ENCODE results near the gene GFY.
A peak's percentile ranks its signal among the peaks of the same experiment; 100 is the strongest.

GFY gene

DNA sequence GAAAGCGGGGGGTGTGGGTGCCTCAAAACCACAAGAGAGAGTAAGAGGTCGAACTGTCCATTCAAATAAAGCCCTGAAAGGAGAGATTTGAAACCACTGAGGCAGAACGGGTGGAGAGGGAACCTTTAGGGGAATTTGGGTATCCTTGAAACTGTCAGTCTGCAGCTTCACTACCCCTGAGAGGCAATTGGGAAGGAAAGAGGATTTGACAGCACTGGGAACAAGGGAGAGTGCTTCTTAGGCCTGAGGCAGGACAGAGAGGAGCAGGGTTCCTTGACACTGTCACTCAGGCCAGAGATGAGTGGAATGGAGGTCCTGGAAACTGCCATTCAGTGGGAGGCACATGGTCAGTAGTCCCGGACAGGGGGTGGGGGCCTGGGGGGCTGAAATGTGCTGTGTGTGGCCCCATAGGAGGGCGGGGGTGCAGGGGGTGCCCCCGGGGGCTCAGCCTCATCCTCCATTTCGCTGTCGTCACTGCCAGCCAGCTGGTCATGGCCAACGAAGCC, 5.0 kb downstream of the GFY start:
- Histone ChIP-seq H4K20me1 (ENCODE audit: insufficient read depth, low read length) (no peaks in the 10 kb centered on the region), H3K79me2 (ENCODE audit: insufficient read depth, low read length) (no peaks in the 10 kb centered on the region), H3K36me3 (ENCODE audit: insufficient read depth, low read length) (no peaks in the 10 kb centered on the region), H3F3A (ENCODE audit: insufficient read depth, low read length) (no peaks in the 10 kb centered on the region; the same call in 1 of the 2 replicates), H3K9ac (ENCODE audit: low read length) (no peak overlapping the region), H2AFZ (ENCODE audit: low read length) (no peak overlapping the region), H3K4me3 (ENCODE audit: low read depth, low read length, poor library complexity, severe bottlenecking) (no peak overlapping the region), H3K9me2 (ENCODE audit: low read depth, low read length) (no peaks in the 10 kb centered on the region), H3K27me3 (ENCODE audit: insufficient read depth, low read length) (peaks cover 17% of the 10 kb centered on the region; the same call in 1 of the 2 replicates), H3K4me1 (ENCODE audit: insufficient read depth, low read length, severe bottlenecking) (peaks cover 9% of the 10 kb centered on the region), H3K4me2 (ENCODE audit: low read length) (no peak overlapping the region), H3K9me3 (ENCODE audit: low read length) (no peaks in the 10 kb centered on the region), H3K27ac (ENCODE audit: low read depth, low read length, poor library complexity, severe bottlenecking) (no peak overlapping the region)
- no peak for TF ChIP-seq EZH2 (IDR thresholded peaks at IDR 0.05; ENCODE audit: borderline replicate concordance, low read length)
- TF ChIP-seq, protein P1, sequence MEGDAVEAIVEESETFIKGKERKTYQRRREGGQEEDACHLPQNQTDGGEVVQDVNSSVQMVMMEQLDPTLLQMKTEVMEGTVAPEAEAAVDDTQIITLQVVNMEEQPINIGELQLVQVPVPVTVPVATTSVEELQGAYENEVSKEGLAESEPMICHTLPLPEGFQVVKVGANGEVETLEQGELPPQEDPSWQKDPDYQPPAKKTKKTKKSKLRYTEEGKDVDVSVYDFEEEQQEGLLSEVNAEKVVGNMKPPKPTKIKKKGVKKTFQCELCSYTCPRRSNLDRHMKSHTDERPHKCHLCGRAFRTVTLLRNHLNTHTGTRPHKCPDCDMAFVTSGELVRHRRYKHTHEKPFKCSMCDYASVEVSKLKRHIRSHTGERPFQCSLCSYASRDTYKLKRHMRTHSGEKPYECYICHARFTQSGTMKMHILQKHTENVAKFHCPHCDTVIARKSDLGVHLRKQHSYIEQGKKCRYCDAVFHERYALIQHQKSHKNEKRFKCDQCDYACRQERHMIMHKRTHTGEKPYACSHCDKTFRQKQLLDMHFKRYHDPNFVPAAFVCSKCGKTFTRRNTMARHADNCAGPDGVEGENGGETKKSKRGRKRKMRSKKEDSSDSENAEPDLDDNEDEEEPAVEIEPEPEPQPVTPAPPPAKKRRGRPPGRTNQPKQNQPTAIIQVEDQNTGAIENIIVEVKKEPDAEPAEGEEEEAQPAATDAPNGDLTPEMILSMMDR (IDR thresholded peaks at IDR 0.05; ENCODE audit: low read length), result no peak

DNA sequence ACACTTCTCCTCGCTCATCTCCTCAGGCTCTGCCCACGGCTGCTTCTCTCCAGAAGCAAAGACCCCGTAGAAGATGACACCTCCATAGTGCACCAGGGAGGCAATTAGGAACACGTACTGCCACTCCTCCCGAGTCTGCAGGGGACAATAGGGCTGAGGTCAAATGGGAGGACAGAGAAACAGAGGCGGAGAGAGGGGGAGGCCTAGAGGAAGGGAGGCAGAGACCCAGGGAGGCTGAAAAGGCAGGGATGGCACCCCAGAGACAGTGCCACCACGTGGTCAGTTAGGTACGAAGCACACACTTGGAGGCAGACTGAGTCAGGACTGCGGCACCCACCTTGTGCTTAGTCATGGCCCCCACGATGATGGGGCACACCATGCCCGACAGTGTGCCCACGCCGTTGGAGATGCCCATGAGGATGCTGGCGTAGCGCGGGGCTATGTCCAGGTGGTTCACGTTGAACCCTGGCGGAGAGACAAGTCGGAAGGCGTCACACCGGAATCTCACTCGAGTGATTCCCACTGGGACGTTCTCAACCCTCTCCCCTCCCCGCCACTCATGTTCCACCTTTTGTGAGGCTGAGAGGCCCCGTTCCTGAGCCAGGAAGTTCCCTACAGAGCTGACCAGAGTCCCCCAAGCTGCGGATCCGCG, 5.6 kb downstream of the GFY start:
- peaks cover 13% of the 10 kb centered on the region; the same call in 1 of the 2 replicates for H3K27me3 ChIP-seq (ENCODE audit: insufficient read depth, low read length)
- H3K79me2 ChIP-seq (ENCODE audit: insufficient read depth, low read length), result no peaks in the 10 kb centered on the region
- no peak overlapping the region for H2AFZ ChIP-seq (ENCODE audit: low read length)
- no peaks in the 10 kb centered on the region for H3K9me3 ChIP-seq (ENCODE audit: low read length)
- no peaks in the 10 kb centered on the region for H3K36me3 ChIP-seq (ENCODE audit: insufficient read depth, low read length)
- H3K4me3 ChIP-seq (ENCODE audit: low read depth, low read length, poor library complexity, severe bottlenecking), result no peak overlapping the region
- peaks cover 9% of the 10 kb centered on the region for H3K4me1 ChIP-seq (ENCODE audit: insufficient read depth, low read length, severe bottlenecking)
- H3K4me2 ChIP-seq (ENCODE audit: low read length), result no peak overlapping the region
- H3F3A ChIP-seq (ENCODE audit: insufficient read depth, low read length), result no peaks in the 10 kb centered on the region; the same call in 1 of the 2 replicates
- H4K20me1 ChIP-seq (ENCODE audit: insufficient read depth, low read length), result no peaks in the 10 kb centered on the region
- no peaks in the 10 kb centered on the region for H3K9me2 ChIP-seq (ENCODE audit: low read depth, low read length)
- no peak overlapping the region for H3K9ac ChIP-seq (ENCODE audit: low read length)
- TF ChIP-seq, protein P1 (IDR thresholded peaks at IDR 0.05; ENCODE audit: low read length), result peak; percentile 73
- TF ChIP-seq EZH2 (IDR thresholded peaks at IDR 0.05; ENCODE audit: borderline replicate concordance, low read length), result no peak
- H3K27ac ChIP-seq (ENCODE audit: low read depth, low read length, poor library complexity, severe bottlenecking), result no peak overlapping the region

DNA sequence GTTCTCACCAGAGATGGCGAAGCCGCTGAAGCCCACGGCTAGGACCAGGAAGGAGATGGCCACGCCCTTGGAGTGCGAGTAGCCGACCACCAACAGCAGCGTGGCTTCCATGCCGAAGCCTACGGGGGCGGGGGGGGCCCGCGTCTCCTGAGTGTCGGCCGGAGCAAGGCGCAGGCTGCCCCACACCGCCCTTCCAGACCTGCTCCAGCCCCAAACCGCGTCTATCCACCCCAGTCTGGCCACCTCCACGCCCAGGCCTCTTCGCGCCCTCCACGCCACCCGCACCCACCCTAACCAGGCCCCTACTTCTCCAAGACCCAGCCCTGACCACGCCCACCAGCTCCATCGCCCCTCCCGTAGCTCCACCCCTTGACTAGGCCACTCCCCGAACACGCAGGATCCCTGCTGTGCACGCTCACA, 6.2 kb downstream of the GFY start:
- Histone ChIP-seq H3K9me3 (ENCODE audit: low read length) (no peaks in the 10 kb centered on the region), H3K27ac (ENCODE audit: low read depth, low read length, poor library complexity, severe bottlenecking) (no peak overlapping the region), H3K9me2 (ENCODE audit: low read depth, low read length) (no peaks in the 10 kb centered on the region), H3K9ac (ENCODE audit: low read length) (no peak overlapping the region), H3K27me3 (ENCODE audit: insufficient read depth, low read length) (peaks cover 12% of the 10 kb centered on the region; the same call in 1 of the 2 replicates), H3F3A (ENCODE audit: insufficient read depth, low read length) (no peaks in the 10 kb centered on the region; the same call in 1 of the 2 replicates), H3K36me3 (ENCODE audit: insufficient read depth, low read length) (no peaks in the 10 kb centered on the region), H2AFZ (ENCODE audit: low read length) (no peak overlapping the region), H3K4me1 (ENCODE audit: insufficient read depth, low read length, severe bottlenecking) (peaks cover 12% of the 10 kb centered on the region), H3K4me3 (ENCODE audit: low read depth, low read length, poor library complexity, severe bottlenecking) (no peak overlapping the region), H3K79me2 (ENCODE audit: insufficient read depth, low read length) (no peaks in the 10 kb centered on the region), H4K20me1 (ENCODE audit: insufficient read depth, low read length) (no peaks in the 10 kb centered on the region), H3K4me2 (ENCODE audit: low read length) (no peak overlapping the region)
- TF ChIP-seq, protein P1 (IDR thresholded peaks at IDR 0.05; ENCODE audit: low read length), result no peak
- no peak for TF ChIP-seq EZH2 (IDR thresholded peaks at IDR 0.05; ENCODE audit: borderline replicate concordance, low read length)
